Transverse colon (tissue), 3 donors: Measurements from ENCODE around the gene IGFL3.

ENCODE experiments used
- EP300 ChIP-seq: sonication (generic); formaldehyde crosslinking; IDR thresholded peaks from one replicate; pipeline ENCODE4 v1.6.1; 2017; ENCODE audit warnings: antibody characterized with exemption, low read depth
- POLR2A ChIP-seq: fragments of 450-650 bp; IDR thresholded peaks from one replicate; pipeline ENCODE4 v1.6.1; 2016; ENCODE audit warnings: antibody characterized with exemption, mild to moderate bottlenecking, moderate library complexity
- TF ChIP-seq, protein P1 (sequence below), 5 experiments: fragments of 200-600 bp in 3 of 5; fragments of 450-650 bp in 2 of 5; sonication (generic) in 3 of 5; IDR thresholded peaks; 1 replicate in 2 of 5; 2 replicates in 3 of 5; pipeline ENCODE4 v1.5.1; 2016 to 2017; ENCODE audit warnings: antibody characterized with exemption in 5 of 5, inconsistent platforms in 3 of 5, mild to moderate bottlenecking in 2 of 5, moderate library complexity in 1 of 5

GRCh38 chr19:46124638-46125115 lies at the start of gene IGFL3:
- no peak for TF ChIP-seq EP300
- TF ChIP-seq, protein P1, sequence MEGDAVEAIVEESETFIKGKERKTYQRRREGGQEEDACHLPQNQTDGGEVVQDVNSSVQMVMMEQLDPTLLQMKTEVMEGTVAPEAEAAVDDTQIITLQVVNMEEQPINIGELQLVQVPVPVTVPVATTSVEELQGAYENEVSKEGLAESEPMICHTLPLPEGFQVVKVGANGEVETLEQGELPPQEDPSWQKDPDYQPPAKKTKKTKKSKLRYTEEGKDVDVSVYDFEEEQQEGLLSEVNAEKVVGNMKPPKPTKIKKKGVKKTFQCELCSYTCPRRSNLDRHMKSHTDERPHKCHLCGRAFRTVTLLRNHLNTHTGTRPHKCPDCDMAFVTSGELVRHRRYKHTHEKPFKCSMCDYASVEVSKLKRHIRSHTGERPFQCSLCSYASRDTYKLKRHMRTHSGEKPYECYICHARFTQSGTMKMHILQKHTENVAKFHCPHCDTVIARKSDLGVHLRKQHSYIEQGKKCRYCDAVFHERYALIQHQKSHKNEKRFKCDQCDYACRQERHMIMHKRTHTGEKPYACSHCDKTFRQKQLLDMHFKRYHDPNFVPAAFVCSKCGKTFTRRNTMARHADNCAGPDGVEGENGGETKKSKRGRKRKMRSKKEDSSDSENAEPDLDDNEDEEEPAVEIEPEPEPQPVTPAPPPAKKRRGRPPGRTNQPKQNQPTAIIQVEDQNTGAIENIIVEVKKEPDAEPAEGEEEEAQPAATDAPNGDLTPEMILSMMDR (IDR thresholded peaks at IDR 0.05): no peak
- TF ChIP-seq POLR2A: no peak
